Cerebellar cortex (tissue), 1 donor: Measurements from ENCODE around the gene CNDP1.
"Not testable (repeated sequence)": the region's sequence is repeated elsewhere in the genome, so short reads cannot be mapped to it uniquely, and the experiment has no call there.

ENCODE experiments used
- DNase-seq: peaks from one replicate; pipeline ENCODE4 v3.0.0-alpha.2; 2015; ENCODE audit warnings: low spot score

Gene CNDP1

GRCh38 chr18:74520096-74520833, 14.0 kb upstream of the CNDP1 start:
- no peak for DNase-seq

GRCh38 chr18:74521068-74521725, 13.1 kb upstream of the CNDP1 start:
- DNase-seq: no peak

- DNase-seq: no peak
Observed at GRCh38 chr18:74522635-74523548, 11.4 kb upstream of the CNDP1 start.

- DNase-seq: no peak
Observed at GRCh38 chr18:74524097-74524496, 10.2 kb upstream of the CNDP1 start.

GRCh38 chr18:74524915-74525314, 9.4 kb upstream of the CNDP1 start:
- DNase-seq: not testable (repeated sequence)

GRCh38 chr18:74525741-74526140, 8.6 kb upstream of the CNDP1 start:
- DNase-seq: no peak

GRCh38 chr18:74526488-74526887, 7.8 kb upstream of the CNDP1 start:
- DNase-seq: no peak

- DNase-seq: no peak
Observed at GRCh38 chr18:74528478-74528877, 5.8 kb upstream of the CNDP1 start.

GRCh38 chr18:74528913-74529312, 5.4 kb upstream of the CNDP1 start:
- no peak for DNase-seq

GRCh38 chr18:74529378-74529777, 4.9 kb upstream of the CNDP1 start:
- DNase-seq: no peak

- DNase-seq: no peak
Observed at GRCh38 chr18:74529811-74530583, 4.3 kb upstream of the CNDP1 start.

- DNase-seq: no peak
Observed at GRCh38 chr18:74530584-74530862, 3.8 kb upstream of the CNDP1 start.

GRCh38 chr18:74531043-74531442, 3.3 kb upstream of the CNDP1 start:
- no peak for DNase-seq

GRCh38 chr18:74532511-74533025, 1.7 kb upstream of the CNDP1 start:
- no peak for DNase-seq

- no peak for DNase-seq
Observed at GRCh38 chr18:74533666-74534065, 634 bp upstream of the CNDP1 start.

GRCh38 chr18:74534981-74535649, 815 bp downstream of the CNDP1 start:
- no peak for DNase-seq

- DNase-seq: no peak
Observed at GRCh38 chr18:74539289-74539688, 5.0 kb downstream of the CNDP1 start.

GRCh38 chr18:74540652-74541421, 6.5 kb downstream of the CNDP1 start:
- DNase-seq: no peak

GRCh38 chr18:74541703-74542555, 7.6 kb downstream of the CNDP1 start:
- DNase-seq: no peak

- no peak for DNase-seq
Observed at GRCh38 chr18:74544898-74545297, 10.6 kb downstream of the CNDP1 start.
